ENCODE data around the gene CDON. TPM values are rescaled to one million over a fixed set of nuclear protein-coding genes. Genes with fewer than 3 reads are reported as not detected.

CDON gene, protein sequence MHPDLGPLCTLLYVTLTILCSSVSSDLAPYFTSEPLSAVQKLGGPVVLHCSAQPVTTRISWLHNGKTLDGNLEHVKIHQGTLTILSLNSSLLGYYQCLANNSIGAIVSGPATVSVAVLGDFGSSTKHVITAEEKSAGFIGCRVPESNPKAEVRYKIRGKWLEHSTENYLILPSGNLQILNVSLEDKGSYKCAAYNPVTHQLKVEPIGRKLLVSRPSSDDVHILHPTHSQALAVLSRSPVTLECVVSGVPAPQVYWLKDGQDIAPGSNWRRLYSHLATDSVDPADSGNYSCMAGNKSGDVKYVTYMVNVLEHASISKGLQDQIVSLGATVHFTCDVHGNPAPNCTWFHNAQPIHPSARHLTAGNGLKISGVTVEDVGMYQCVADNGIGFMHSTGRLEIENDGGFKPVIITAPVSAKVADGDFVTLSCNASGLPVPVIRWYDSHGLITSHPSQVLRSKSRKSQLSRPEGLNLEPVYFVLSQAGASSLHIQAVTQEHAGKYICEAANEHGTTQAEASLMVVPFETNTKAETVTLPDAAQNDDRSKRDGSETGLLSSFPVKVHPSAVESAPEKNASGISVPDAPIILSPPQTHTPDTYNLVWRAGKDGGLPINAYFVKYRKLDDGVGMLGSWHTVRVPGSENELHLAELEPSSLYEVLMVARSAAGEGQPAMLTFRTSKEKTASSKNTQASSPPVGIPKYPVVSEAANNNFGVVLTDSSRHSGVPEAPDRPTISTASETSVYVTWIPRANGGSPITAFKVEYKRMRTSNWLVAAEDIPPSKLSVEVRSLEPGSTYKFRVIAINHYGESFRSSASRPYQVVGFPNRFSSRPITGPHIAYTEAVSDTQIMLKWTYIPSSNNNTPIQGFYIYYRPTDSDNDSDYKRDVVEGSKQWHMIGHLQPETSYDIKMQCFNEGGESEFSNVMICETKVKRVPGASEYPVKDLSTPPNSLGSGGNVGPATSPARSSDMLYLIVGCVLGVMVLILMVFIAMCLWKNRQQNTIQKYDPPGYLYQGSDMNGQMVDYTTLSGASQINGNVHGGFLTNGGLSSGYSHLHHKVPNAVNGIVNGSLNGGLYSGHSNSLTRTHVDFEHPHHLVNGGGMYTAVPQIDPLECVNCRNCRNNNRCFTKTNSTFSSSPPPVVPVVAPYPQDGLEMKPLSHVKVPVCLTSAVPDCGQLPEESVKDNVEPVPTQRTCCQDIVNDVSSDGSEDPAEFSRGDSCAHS (N-terminal part only)
- 1.8 and 2.3 TPM in 2 replicates for total RNA-seq

DNA sequence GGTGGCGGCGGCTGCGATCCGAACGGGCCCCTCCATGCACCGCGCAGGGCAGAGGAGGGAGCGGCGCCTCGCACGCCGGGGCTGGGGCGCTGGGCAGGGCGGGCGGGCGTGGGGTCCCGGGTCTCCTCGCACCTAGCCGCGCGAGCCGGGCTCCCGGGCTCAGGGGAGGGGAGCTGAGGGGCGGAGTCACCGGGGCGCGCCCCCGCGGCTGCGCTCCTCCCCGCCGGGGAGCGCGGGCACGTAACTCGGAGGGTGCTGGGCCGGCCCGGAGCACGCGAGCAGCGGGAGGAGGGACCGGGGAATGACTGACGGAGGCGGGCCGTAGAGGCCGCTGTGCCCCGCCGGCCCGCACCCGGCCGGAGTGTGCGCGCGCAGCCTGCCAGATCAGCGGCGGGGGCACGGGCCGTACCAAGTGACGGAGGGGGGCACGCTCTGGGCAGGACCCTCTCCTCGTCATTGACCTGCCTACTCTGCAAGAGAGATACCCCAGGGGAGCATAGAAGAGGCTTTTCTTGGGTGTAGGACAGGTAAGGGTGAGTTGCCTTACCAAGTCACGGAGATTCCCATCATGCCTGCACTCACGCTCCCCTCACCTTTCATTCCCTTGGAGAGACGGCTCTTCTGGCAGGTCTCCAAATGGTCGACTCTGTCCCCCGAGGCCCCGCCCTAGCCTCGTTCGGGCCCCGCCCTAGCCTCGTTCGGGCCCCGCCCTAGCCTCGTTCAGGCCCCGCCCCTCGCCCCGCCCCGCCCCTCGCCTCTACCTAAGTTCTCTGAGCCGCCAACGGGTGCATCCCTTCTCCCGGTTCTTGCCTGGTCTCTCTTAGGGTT is at the start of gene CDON:
Gene CDON (minus strand): TSS at position 188 of the 828 bp plus-strand sequence. CDS start 39,390 bp downstream, outside the sequence.

DNA sequence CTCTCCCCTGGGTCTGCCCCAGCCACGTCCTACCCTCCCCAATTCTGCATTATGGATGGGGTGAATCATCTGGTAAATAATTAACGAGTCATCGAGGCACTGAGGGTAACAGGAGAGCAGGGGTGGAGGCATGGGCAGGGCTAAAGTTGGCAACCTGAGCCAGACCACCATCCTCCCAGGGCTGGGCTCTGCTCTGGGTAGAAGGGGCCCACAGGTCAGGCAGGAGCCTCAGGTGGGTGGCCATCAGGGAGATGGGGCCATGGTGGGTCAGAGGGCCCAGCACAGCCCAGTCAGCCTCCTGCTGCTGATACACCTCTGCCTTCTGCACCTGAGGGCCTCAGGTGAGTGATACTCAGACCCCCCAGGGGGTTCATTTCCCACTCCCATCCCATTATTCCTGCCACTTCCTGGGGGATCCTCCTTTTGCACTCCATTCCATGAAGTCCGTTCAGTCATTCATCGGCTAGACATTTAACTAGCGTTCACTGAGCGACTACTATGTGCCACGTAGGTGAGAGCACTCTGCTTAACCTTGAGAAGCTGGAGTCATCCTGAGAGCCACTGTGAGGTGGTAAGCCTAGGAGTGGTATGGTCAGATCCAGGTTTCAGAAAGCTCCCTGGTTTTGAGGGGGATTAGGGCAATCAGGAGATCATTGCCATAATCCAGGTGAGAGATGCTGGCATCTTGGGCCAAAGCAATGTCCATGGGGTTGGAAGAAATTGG is 116.7 kb downstream of the CDON start, which contains the start of gene VSIG10L2:
Gene VSIG10L2 (plus strand): TSS at position 248 of the 724 bp plus-strand sequence. CDS start 12 bp downstream, at position 260.

Other genes starting within 250 kb of the CDON start
- gene PATE4, start 229.6 kb downstream of the CDON start, total RNA-seq: not detected in 2 replicates
- 6.9 and 7.4 TPM in 2 replicates for gene HYLS1, start 175.2 kb downstream of the CDON start, total RNA-seq
- 7.4 and 13.1 TPM in 2 replicates for gene PUS3, start 159.7 kb downstream of the CDON start, total RNA-seq
- 0.11 TPM in 1 of 2 replicates, not detected in the other for gene DDX25, start 158.4 kb downstream of the CDON start, total RNA-seq
- gene VSIG10L2, start 116.8 kb downstream of the CDON start, total RNA-seq: 0.09 TPM in 1 of 2 replicates, not detected in the other
- 26.1 and 41.5 TPM in 2 replicates for gene RPUSD4, start 148.8 kb upstream of the CDON start, total RNA-seq
- gene FAM118B, start 148.9 kb upstream of the CDON start, total RNA-seq: 24.3 and 26.5 TPM in 2 replicates
- 45.6 and 49.2 TPM in 2 replicates for gene SRPRA, start 206.0 kb upstream of the CDON start, total RNA-seq
- 9.4 and 10.6 TPM in 2 replicates for gene FOXRED1, start 206.3 kb upstream of the CDON start, total RNA-seq
- gene TIRAP, start 220.2 kb upstream of the CDON start, total RNA-seq: 4.4 and 5.3 TPM in 2 replicates
- gene DCPS, start 241.2 kb upstream of the CDON start, total RNA-seq: 5.5 and 7.3 TPM in 2 replicates